Activated CD8-positive, alpha-beta memory T cell treated with anti-CD3 and anti-CD28 coated beads for 48 hours (primary cell): ENCODE results near the gene ZNF469.

Experiments used
- DNase-seq, 3 experiments: peaks; one replicate each; pipeline ENCODE4 v3.0.0-alpha.2; 2020; ENCODE audit warnings: low read depth in 2 of 3, low spot score in 2 of 3

The ZNF469 gene

GRCh38 chr16:88423448-88423850 lies 40.7 kb downstream of the ZNF469 start:
- no peak for DNase-seq

- DNase-seq = no peak
Measured at GRCh38 chr16:88424587-88425235, 42.0 kb downstream of the ZNF469 start.

GRCh38 chr16:88426018-88426417 lies 43.3 kb downstream of the ZNF469 start:
- no peak for DNase-seq

- no peak for DNase-seq
Measured at GRCh38 chr16:88427376-88427775, 44.6 kb downstream of the ZNF469 start.

- DNase-seq = no peak
Measured at GRCh38 chr16:88428156-88428555, 45.4 kb downstream of the ZNF469 start.

- no peak for DNase-seq
Measured at GRCh38 chr16:88428616-88429386, 46.0 kb downstream of the ZNF469 start.

GRCh38 chr16:88429387-88430184 lies 46.8 kb downstream of the ZNF469 start:
- DNase-seq = no peak

GRCh38 chr16:88430185-88430523 lies 47.4 kb downstream of the ZNF469 start:
- no peak for DNase-seq

- peak in 2 of 3 experiments; percentile 31 to 43 for DNase-seq
Measured at GRCh38 chr16:88430524-88431446, 48.0 kb downstream of the ZNF469 start.

GRCh38 chr16:88431651-88432050 lies 48.9 kb downstream of the ZNF469 start:
- DNase-seq = no peak

GRCh38 chr16:88432174-88432573 lies 49.4 kb downstream of the ZNF469 start:
- no peak for DNase-seq
